GM21825 (cell line): Measurements from ENCODE around the gene SLC9A9.

ENCODE experiments used
- ATAC-seq: cut with Tn5 transposase; IDR thresholded peaks from one replicate; pipeline ENCODE4 v1.9.1; 2021; ENCODE audit warnings: mild to moderate bottlenecking, moderate library complexity; ENCODE audit not compliant: unreplicated experiment

Gene SLC9A9

GRCh38 chr3:143367171-143367570 is 481.1 kb downstream of the SLC9A9 start:
- no peak for ATAC-seq

DNA sequence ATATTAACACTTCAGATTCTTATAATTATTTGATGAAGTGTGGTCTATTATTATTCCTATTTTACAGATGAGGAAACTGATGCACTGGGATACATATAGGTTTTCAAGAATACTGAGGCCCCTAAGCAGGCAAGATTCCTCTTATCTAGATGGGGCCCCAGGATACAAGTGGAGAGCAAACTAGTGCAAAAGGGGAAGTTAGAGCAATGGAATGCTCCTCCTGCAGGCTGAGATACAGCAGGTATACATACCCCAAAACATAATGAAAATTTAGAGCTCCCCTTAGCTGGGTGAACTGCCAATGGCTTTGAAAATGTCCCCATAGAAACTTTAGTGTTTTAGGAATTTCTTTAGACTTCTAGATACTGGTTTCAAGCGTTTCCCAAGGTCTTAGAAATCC is 481.6 kb downstream of the SLC9A9 start:
- ATAC-seq, result no peak

DNA sequence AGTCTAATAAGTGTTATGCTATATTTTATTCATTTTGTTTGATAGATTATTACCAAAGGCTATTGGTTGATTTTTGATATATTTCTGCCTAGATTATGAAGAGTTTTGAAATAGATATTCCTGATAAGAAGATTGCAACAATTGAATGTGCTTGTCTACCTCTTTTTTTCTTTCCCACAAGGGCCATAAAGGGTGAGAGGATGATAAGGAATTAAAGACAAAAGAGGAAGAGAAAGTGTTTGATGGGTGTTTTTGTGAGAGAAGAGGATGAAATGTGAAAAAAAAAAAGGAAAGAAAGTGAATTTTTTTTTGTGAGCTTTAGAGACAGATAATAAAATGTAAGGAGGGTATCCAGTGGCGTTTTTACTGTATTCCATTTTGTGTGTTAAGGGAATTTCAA is 484.3 kb downstream of the SLC9A9 start:
- ATAC-seq, result no peak

GRCh38 chr3:143363276-143363675 is 485.0 kb downstream of the SLC9A9 start:
- ATAC-seq, result no peak

DNA sequence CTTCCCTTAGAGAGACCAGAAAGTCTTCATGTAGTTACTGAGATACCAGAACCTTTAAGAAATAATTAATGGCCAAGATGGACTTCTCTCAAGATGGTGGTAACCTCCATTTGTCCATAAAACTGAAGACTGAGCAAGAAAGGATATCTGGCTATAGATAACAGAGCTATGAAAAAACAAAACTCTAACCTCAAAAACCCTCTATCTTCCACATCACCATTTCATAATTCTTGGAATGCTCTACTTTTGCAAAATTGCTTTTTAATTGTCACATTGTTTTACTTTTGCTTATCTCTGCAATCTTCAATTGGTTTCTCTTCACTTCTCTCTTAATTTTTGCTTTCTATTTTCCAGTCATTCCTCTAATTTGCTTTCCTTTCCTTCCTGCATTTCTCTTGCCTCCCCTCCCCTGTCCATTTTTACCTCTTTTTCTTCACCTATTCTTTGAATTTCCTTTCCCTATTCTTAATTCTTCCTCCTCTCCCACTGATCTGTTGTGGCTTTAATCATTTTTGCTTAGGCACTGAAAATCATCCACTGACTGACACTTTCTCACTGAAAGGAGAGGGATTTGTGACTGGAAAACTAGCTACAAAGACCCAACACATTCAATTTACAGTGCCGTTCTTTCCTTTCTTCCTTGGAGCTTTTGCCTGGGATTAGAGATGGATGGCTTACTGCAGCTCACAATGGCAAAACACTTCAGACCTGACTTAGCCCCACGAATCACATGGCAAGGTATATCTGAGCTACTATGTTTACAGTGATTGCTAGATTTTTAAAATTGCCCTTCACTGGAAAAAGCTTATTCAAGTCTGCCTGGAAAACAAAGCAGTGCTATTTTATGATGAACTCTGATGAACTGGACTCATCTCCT is 485.9 kb downstream of the SLC9A9 start:
- no peak for ATAC-seq

DNA sequence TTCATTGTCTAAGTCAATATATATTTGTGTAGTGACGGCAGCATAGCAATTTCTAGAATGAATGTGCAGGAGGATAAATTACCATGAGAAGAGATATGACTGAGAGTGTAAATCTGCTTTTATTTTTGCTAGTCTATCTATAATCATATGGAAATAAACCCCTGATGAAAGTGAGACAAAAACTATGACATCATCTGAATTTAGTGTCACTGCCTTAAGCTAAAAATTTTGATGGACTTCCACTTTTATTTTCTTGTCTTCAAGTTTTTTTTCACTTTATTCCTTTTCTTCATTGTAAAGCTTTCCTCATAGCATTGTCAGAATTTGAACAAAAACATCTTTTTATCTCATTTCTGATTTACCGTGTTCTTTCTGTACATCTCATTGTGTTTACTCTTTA is 486.7 kb downstream of the SLC9A9 start:
- no peak for ATAC-seq

DNA sequence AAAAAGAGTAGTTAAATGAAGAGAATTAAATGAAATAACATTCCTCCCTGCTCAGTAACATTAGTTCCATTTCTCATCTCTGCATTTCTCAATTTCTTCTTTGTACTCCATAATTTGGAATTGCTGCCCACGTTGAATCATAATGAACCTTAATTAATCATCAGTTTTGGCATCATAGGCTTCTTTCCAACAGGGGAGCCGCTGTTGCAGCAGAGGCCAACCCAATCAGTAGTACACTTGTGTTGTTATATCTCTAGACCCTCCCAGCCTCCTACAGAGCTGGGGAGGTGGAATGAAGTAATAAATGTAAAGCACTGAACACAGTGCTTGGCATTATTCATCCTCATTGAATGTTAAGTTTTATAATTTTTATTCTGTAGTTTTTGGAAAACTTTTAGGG is 488.0 kb downstream of the SLC9A9 start:
- ATAC-seq, result no peak

- no peak for ATAC-seq
Observed at GRCh38 chr3:143358793-143359491, 489.3 kb downstream of the SLC9A9 start.

DNA sequence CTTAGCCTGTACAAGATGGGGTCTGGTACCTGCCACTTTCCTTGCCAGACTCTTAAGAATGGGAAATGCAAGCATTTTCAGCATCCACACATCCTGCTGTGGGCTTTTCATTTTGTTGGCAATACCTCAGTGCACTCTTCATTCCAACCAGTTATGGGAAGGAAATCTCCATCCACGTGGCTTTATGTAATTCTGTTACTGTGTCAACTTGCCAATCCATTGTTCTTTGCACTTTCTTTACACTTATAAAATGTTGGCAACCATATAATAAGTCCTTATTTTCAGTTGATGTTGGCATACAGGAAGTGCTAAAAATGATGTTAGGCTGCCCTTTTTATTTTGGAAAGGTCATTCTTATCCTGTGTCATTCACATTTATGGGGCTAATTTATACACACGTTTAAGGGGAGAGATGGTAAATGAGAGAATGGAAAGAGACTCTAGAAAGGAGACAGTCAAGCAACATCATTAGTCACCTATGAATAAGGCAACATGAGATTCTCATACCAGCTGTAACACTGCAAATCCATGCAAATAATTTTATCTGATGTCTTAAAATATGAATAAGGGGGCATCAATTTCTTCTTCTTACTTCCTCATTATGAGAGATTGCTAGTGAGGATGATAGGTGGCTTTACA is 490.0 kb downstream of the SLC9A9 start:
- ATAC-seq, result no peak

GRCh38 chr3:143357700-143358099 is 490.6 kb downstream of the SLC9A9 start:
- no peak for ATAC-seq

DNA sequence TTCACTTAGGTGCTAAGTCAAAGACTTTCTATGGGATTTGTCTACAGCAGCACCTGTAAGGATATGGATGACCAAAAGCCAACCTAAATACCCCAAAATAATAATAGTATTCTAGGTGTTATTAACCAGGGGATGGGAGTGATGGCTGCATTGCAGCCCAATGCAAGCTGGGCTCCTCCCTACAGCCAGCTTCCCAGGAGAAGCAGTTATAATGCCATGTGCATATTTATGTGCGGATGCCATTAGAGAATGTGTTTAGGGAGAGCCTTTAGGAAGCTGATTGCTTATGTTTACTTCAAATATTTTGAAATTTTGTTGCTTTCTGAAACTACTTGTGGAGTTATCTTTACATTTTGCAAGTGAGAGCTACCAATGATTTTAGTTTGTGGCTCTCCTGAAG is 491.4 kb downstream of the SLC9A9 start:
- no peak for ATAC-seq

DNA sequence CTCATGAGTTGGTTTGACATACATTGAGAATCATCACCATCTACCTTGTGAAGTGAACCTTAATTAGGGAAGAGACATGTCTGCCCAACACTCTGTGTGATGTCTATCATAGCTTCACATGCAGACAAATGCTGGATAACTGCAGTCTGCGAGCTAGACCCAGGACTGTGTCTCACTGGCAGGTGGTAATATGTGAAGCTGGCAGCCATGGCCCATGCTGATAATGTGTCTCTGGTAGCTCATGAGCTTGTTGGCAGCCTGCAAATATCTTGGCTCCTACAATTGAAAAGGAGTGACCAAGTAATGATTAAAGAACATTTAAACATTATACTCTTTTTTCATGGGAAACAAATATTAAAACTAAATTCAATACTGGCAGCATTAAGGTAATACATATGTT is 493.9 kb downstream of the SLC9A9 start:
- no peak for ATAC-seq

GRCh38 chr3:143352850-143353550 is 495.3 kb downstream of the SLC9A9 start:
- no peak for ATAC-seq

GRCh38 chr3:143351895-143352608 is 496.2 kb downstream of the SLC9A9 start:
- ATAC-seq, result no peak

- ATAC-seq, result no peak
Observed at GRCh38 chr3:143351354-143351753, 496.9 kb downstream of the SLC9A9 start.

DNA sequence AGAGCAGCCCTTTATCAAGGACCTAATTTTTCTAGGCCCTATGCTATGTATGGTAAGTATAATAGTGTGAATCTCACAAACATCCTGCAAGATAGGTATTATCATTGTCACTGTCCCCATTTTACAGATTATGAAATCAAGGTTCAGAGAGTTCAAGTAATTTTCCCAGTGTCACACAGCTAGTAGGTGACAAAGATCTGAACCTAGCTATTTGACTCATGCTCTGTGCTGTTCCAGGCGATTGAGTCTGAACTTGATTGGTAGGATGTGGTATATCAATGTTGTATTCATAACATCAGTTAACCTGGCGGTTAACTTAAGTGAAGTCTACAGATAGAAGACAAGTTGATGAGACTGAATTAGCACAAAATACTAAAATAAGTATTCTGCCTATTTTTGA is 498.8 kb downstream of the SLC9A9 start:
- no peak for ATAC-seq

DNA sequence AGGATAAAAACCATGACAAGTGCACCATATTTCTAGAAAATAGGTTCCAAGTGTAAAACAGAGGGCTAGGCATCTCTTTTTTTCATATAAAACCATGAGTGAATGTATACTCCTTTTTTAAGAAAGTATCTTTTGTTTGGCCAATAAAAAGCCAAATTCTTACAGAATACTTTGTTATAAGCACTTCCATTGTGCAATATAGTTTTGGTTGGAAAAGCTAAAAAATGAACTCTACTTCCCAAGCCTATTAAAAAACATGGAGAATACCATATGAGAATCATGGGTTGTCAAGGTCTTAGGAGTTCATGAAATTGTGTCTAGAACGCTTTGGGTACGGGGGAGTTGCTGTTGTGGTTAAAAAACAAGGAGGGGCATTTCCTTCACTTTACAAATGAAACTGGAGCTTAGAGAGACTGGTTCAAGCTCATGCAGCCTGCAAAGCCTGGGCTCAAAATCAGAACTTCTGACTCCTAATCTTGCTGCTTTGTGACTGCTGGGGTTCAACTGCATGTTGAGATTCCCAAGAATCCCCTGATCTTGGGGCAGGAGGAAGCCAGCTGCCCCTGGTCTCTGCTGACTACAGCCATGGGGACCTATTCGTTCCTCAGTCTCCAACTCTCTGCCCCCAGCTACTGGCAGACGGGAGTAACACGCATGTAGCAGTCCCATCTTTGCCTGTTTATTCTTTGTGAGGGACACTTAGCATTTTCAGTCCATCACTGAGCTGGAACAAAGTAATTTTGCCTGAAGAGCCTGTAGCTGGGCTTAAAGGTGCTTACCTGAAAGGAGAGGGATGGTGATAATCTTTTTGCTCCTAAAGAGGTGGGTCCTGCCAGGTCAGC is 499.6 kb downstream of the SLC9A9 start:
- ATAC-seq, result no peak

DNA sequence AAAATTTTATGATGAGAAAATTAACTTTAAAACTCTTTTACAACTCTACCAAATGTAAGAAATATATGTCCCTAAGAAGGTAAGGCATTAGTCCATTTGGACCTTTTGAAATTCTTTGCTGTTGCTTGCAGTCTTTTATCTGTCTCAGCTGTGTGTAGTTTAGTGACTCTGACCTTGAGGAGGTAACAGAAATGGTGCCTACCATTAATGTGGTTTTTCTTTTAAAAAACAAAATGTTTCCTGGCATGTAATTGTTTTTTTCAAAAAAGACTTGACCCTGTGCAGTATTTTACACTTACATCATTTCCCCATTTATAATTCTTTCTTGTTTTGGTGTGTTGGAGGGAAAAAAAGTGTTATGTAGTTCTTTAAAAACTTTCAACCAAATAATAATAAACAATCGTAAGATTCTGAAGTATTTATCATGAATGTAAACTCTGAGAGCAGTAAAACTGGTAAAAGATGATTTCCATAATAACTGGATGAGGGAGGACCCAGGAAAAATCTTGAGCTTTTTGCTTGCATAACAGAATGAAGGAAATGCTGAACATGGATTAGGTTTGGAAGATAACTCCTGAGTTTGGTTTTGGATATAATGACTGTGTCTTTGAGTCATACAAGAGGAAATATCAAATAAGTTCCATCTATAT is 503.6 kb downstream of the SLC9A9 start:
- no peak for ATAC-seq

DNA sequence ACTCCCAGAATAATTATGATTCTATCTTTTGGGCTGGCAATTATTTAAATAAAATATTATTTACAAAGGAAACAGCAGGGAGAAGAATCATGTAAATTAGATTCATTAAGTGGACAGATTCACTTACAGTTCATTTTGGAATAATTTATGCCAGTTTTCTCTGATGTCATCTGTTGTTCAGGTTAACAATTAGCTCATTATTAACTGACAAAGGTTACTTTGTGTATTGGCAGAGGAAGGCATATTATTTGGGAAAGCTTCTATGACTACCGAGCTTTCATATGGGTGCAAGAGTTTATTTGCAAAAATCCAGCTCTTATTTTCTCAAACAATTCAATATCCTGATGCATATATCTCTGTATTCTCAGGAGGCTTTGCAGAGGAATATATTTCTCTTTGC is 504.3 kb downstream of the SLC9A9 start:
- no peak for ATAC-seq
